Measurements from ENCODE around the gene EGFLAM.
A peak's percentile ranks its signal among the peaks of the same experiment; 100 is the strongest.

The EGFLAM gene

GRCh38 chr5:38258319-38259061 is at the start of gene EGFLAM:
Gene EGFLAM (plus strand): TSS chr5:38258559. CDS start chr5:38258755, 196 bp downstream.
- no peak for DNase-seq

GRCh38 chr5:38208782-38209378 is 49.5 kb upstream of the EGFLAM start:
- DNase-seq = no peak

- DNase-seq = no peak
These were observed 47.5 kb upstream of the EGFLAM start for GRCh38 chr5:38210676-38211353.

GRCh38 chr5:38211354-38211710 is 47.0 kb upstream of the EGFLAM start:
- no peak for DNase-seq

- no peak for DNase-seq
These were observed 46.1 kb upstream of the EGFLAM start for GRCh38 chr5:38212307-38212706.

- no peak for DNase-seq
These were observed 32.3 kb upstream of the EGFLAM start for GRCh38 chr5:38226091-38226490.

GRCh38 chr5:38228914-38229313 is 29.4 kb upstream of the EGFLAM start:
- DNase-seq = no peak

GRCh38 chr5:38234737-38235136 is 23.6 kb upstream of the EGFLAM start:
- DNase-seq = no peak

GRCh38 chr5:38237681-38238080 is 20.7 kb upstream of the EGFLAM start:
- DNase-seq = no peak

GRCh38 chr5:38240212-38240611 is 18.1 kb upstream of the EGFLAM start:
- no peak for DNase-seq

- no peak for DNase-seq
These were observed 16.7 kb upstream of the EGFLAM start for GRCh38 chr5:38241655-38242054.

- DNase-seq = no peak
These were observed 13.1 kb upstream of the EGFLAM start for GRCh38 chr5:38245307-38245706.

GRCh38 chr5:38249301-38249700 is 9.1 kb upstream of the EGFLAM start:
- DNase-seq = no peak

- DNase-seq = no peak
These were observed 8.5 kb upstream of the EGFLAM start for GRCh38 chr5:38249812-38250211.

- no peak for DNase-seq
These were observed 7.5 kb upstream of the EGFLAM start for GRCh38 chr5:38250763-38251448.

GRCh38 chr5:38253759-38254158 is 4.6 kb upstream of the EGFLAM start:
- no peak for DNase-seq

GRCh38 chr5:38257308-38258041 is 884 bp upstream of the EGFLAM start:
- no peak for DNase-seq

GRCh38 chr5:38258042-38258318 is 379 bp upstream of the EGFLAM start:
- no peak for DNase-seq

- no peak for DNase-seq
These were observed 876 bp downstream of the EGFLAM start for GRCh38 chr5:38259062-38259808.

GRCh38 chr5:38259809-38260160 is 1.4 kb downstream of the EGFLAM start:
- no peak for DNase-seq

GRCh38 chr5:38263983-38264382 is 5.6 kb downstream of the EGFLAM start:
- no peak for DNase-seq

GRCh38 chr5:38265546-38266179 is 7.3 kb downstream of the EGFLAM start:
- peak; percentile 18 to 25 for DNase-seq
